Kidney (tissue), 14 donors: ENCODE data around the gene ZNF385C. TPM values are rescaled to one million over a fixed set of nuclear protein-coding genes. Genes with fewer than 3 reads are reported as not detected.

Source experiments
- DNase-seq, 5 donors: peaks; one replicate each; pipeline ENCODE4 v3.0.0-alpha.2; 2013 to 2020
- FAIRE-seq: peaks from 2 replicates; lab custom pipeline; 2012; peaks lifted over from hg19 to GRCh38; lab: Jason Lieb, UNC
- H3K27ac ChIP-seq, 2 donors: one replicate each; pipeline ENCODE4 v1.7.0; 2013; ENCODE audit warnings: low read depth in 2 of 2, low read length in 2 of 2, inconsistent platforms in 1 of 2
- H3K27me3 ChIP-seq: one replicate; pipeline ENCODE4 v1.7.1; 2013; ENCODE audit warnings: low read length, inconsistent platforms; ENCODE audit not compliant: control insufficient read depth, insufficient read depth
- H3K36me3 ChIP-seq, 3 donors: one replicate each; pipeline versions ENCODE4 v1.7.0 to v1.7.1; 2013; ENCODE audit warnings: low read length in 3 of 3, control low read depth in 1 of 3, inconsistent platforms in 1 of 3; ENCODE audit not compliant: insufficient read depth in 3 of 3, control insufficient read depth in 2 of 3
- H3K4me1 ChIP-seq, 3 donors: one replicate each; pipeline versions ENCODE4 v1.7.0 to v1.7.1; 2013; ENCODE audit warnings: low read length in 3 of 3, inconsistent platforms in 1 of 3, low read depth in 1 of 3; ENCODE audit not compliant: control insufficient read depth in 2 of 3, insufficient read depth in 2 of 3
- H3K4me3 ChIP-seq, 3 donors: one replicate each; pipeline versions ENCODE4 v1.7.0 to v1.8.1; 2013; ENCODE audit warnings: low read length in 3 of 3, control low read depth in 1 of 3, inconsistent platforms in 1 of 3
- H3K9ac ChIP-seq, 3 donors: one replicate each; pipeline versions ENCODE4 v1.7.0 to v1.7.1; 2013; ENCODE audit warnings: low read length in 3 of 3, control low read depth in 1 of 3, inconsistent platforms in 1 of 3
- H3K9me3 ChIP-seq, 3 donors: one replicate each; pipeline versions ENCODE4 v1.7.0 to v1.7.1; 2013; ENCODE audit warnings: low read length in 3 of 3, control low read depth in 1 of 3, inconsistent platforms in 1 of 3; ENCODE audit not compliant: control insufficient read depth in 2 of 3, insufficient read depth in 1 of 3
- CTCF ChIP-seq: IDR thresholded peaks from 3 replicates; pipeline ENCODE4 v1.5.1; 2012; ENCODE audit warnings: mild to moderate bottlenecking, moderate library complexity, borderline replicate concordance; ENCODE audit not compliant: insufficient read depth; ENCODE audit errors: extremely low read depth
- intact Hi-C: fragments of 100-400 bp; cut with DNase I; formaldehyde crosslinking; loops from one replicate; pipeline ENCODE4 v1.11.1; 2022
- polyA plus RNA-seq: library from polyadenylated mRNA; stranded (reverse); fragments of 350-450 nt; fragmentation: Illumina TruSeq; extraction: RNeasy Lipid Tissue Mini Kit (QIAGEN cat#74804); gene quantifications from one replicate; pipeline ENCODE4 v1.2.3, GENCODE V29; 2014; ENCODE audit warnings: low read depth, low replicate concordance; ENCODE audit not compliant: insufficient read depth
- total RNA-seq: library from RNA; stranded (reverse); fragmentation: NEBNext Ultra II Directional; extraction: Animal tissue kit (Norgen Biotek cat#: 25700); gene quantifications from one replicate; pipeline ENCODE4 v1.2.1, GENCODE V29; 2021
- donor health status: control.
- donor health status: control.
- donor health status: control.
- donor health status: control.
- donor health status: control.
- donor health status: DM: yes; HTN: yes; CAD: no.
- donor health status: Normal renal cell carcinoma (clear cell type).

Gene ZNF385C
- total and polyA plus RNA-seq, 2 donors from 2014 or later = 1.1 to 1.2 TPM

GRCh38 chr17:42079541-42079940 lies 18.7 kb downstream of the ZNF385C start:
- intact Hi-C loops = no loop called here
- no peaks in the 10 kb centered on the region for H3K9me3 ChIP-seq
- FAIRE-seq = no peak

GRCh38 chr17:42078396-42079043 lies 19.8 kb downstream of the ZNF385C start:
- no peak for FAIRE-seq
- Histone ChIP-seq H3K27me3 (no peaks in the 10 kb centered on the region), H3K27ac (no peak overlapping the region), H3K4me3 (no peak overlapping the region), H3K9ac (no peak overlapping the region), H3K4me1 (no peaks in the 10 kb centered on the region), H3K9me3 (no peaks in the 10 kb centered on the region), H3K36me3 (no peaks in the 10 kb centered on the region)
- peak in 1 of 5 donors; percentile 41 for DNase-seq
- no peak for TF ChIP-seq CTCF
- intact Hi-C loops = no loop called here

More at GRCh38 chr17:42079541-42079940, 18.7 kb downstream of the ZNF385C start:
- H3K27me3 ChIP-seq = no peaks in the 10 kb centered on the region
- H3K4me3 ChIP-seq = no peak overlapping the region
- DNase-seq = no peak
- H3K27ac ChIP-seq = no peak overlapping the region
- H3K4me1 ChIP-seq = no peaks in the 10 kb centered on the region
- no peak for TF ChIP-seq CTCF
- H3K9ac ChIP-seq = no peak overlapping the region
- no peaks in the 10 kb centered on the region for H3K36me3 ChIP-seq

GRCh38 chr17:42077755-42078154 lies 20.5 kb downstream of the ZNF385C start:
- Histone ChIP-seq H3K4me3 (no peak overlapping the region), H3K4me1 (no peaks in the 10 kb centered on the region), H3K27ac (no peak overlapping the region), H3K27me3 (no peaks in the 10 kb centered on the region), H3K9ac (no peak overlapping the region), H3K9me3 (no peaks in the 10 kb centered on the region), H3K36me3 (no peaks in the 10 kb centered on the region)
- TF ChIP-seq CTCF = no peak
- DNase-seq (no peak), FAIRE-seq (no peak)
- intact Hi-C loops = no loop called here
